Neural cell (in vitro differentiated cells): Measurements from ENCODE around the gene TPGS1. TPM values are rescaled to one million over a fixed set of nuclear protein-coding genes. Genes with fewer than 3 reads are reported as not detected.
"Not testable (repeated sequence)": the region's sequence is repeated elsewhere in the genome, so short reads cannot be mapped to it uniquely, and the experiment has no call there.

Experiments
- H2AFZ ChIP-seq: fragments of 200-600, 300-800 bp; sonication (generic), shearing (Covaris generic); 2 replicates; pipeline ENCODE4 v1.6.0; 2014; ENCODE audit warnings: low read depth, mild to moderate bottlenecking, antibody characterized with exemption, low read length, moderate library complexity
- H3F3A ChIP-seq: fragments of 200-600 bp; shearing (Covaris generic); 2 replicates; pipeline ENCODE4 v1.6.1; 2016; ENCODE audit warnings: mild to moderate bottlenecking, moderate library complexity, mixed read lengths, antibody characterized with exemption, low read length; ENCODE audit not compliant: insufficient read depth, poor library complexity, severe bottlenecking
- H3K27ac ChIP-seq: fragments of 200-600, 300-800 bp; sonication (generic), shearing (Covaris generic); 2 replicates; pipeline ENCODE4 v1.5.1; 2014; ENCODE audit warnings: mild to moderate bottlenecking, low read length, moderate library complexity
- H3K27me3 ChIP-seq: fragments of 300-800, 200-600 bp; sonication (generic), shearing (Covaris generic); 2 replicates; pipeline ENCODE4 v1.6.0; 2014; ENCODE audit warnings: mild to moderate bottlenecking, low read depth, low read length, moderate library complexity; ENCODE audit not compliant: insufficient read depth
- H3K36me3 ChIP-seq: fragments of 300-800, 200-600 bp; sonication (generic), shearing (Covaris generic); 2 replicates; pipeline ENCODE4 v1.5.1; 2014; ENCODE audit warnings: mild to moderate bottlenecking, antibody characterized with exemption, low read length, moderate library complexity; ENCODE audit not compliant: insufficient read depth
- H3K4me2 ChIP-seq: fragments of 300-800, 200-600 bp; sonication (generic), shearing (Covaris generic); 2 replicates; pipeline ENCODE4 v1.6.0; 2014; ENCODE audit warnings: mild to moderate bottlenecking, low read length
- H3K4me3 ChIP-seq: fragments of 300-800, 200-600 bp; sonication (generic), shearing (Covaris generic); 2 replicates; pipeline ENCODE4 v1.5.1; 2014; ENCODE audit warnings: mild to moderate bottlenecking, low read length, moderate library complexity
- H3K79me2 ChIP-seq: fragments of 200-600 bp; shearing (Covaris generic); replicated peaks from 2 replicates; pipeline ENCODE4 v1.6.0; 2014; ENCODE audit warnings: mild to moderate bottlenecking, low read length, moderate library complexity; ENCODE audit not compliant: insufficient read depth
- H3K9ac ChIP-seq: fragments of 300-800, 200-600 bp; sonication (generic), shearing (Covaris generic); 2 replicates; pipeline ENCODE4 v1.6.1; 2016; ENCODE audit warnings: mild to moderate bottlenecking, low read length, mixed read lengths
- H3K9me2 ChIP-seq: fragments of 200-600 bp; shearing (Covaris generic); 2 replicates; pipeline ENCODE4 v1.6.1; 2016; ENCODE audit warnings: mild to moderate bottlenecking, low read length, mixed read lengths; ENCODE audit not compliant: insufficient read depth
- H3K9me3 ChIP-seq: fragments of 200-600, 300-800 bp; sonication (generic), shearing (Covaris generic); 2 replicates; pipeline ENCODE4 v1.6.1; 2016; ENCODE audit warnings: mild to moderate bottlenecking, mixed run types, low read length, moderate library complexity, mixed read lengths
- H4K20me1 ChIP-seq: fragments of 200-600 bp; shearing (Covaris generic); 2 replicates; pipeline ENCODE4 v1.6.1; 2016; ENCODE audit warnings: mild to moderate bottlenecking, mixed run types; ENCODE audit not compliant: insufficient read depth
- CTCF ChIP-seq: fragments of 450-650 bp; IDR thresholded peaks from 2 replicates; pipeline ENCODE4 v1.5.1; 2014; ENCODE audit warnings: antibody characterized with exemption, mild to moderate bottlenecking, moderate library complexity; ENCODE audit not compliant: poor library complexity, severe bottlenecking
- EP300 ChIP-seq: fragments of 450-650 bp; conservative IDR thresholded peaks from 2 replicates; pipeline ENCODE4 v1.6.1; 2014; ENCODE audit warnings: antibody characterized with exemption, mild to moderate bottlenecking, moderate library complexity; ENCODE audit not compliant: poor library complexity, severe bottlenecking
- EZH2 ChIP-seq: fragments of 200-600, 300-800 bp; shearing (Covaris generic), sonication (generic); IDR thresholded peaks from 2 replicates; pipeline ENCODE4 v1.6.1; 2014; ENCODE audit warnings: antibody characterized with exemption, low read length, borderline replicate concordance, mild to moderate bottlenecking; ENCODE audit not compliant: insufficient read depth, poor library complexity, severe bottlenecking
- MXI1 ChIP-seq: fragments of 450-650 bp; conservative IDR thresholded peaks from 2 replicates; pipeline ENCODE4 v1.6.1; 2014; ENCODE audit warnings: antibody characterized with exemption, mild to moderate bottlenecking; ENCODE audit not compliant: poor library complexity, severe bottlenecking
- POLR2AphosphoS5 ChIP-seq: IDR thresholded peaks from 2 replicates; pipeline ENCODE4 v1.6.1; 2012
- RAD21 ChIP-seq: fragments of 450-650 bp; conservative IDR thresholded peaks from 2 replicates; pipeline ENCODE4 v1.6.1; 2014; ENCODE audit warnings: antibody characterized with exemption, mild to moderate bottlenecking, moderate library complexity
- REST ChIP-seq: IDR thresholded peaks from 2 replicates; pipeline ENCODE4 v1.6.1; 2012; ENCODE audit warnings: borderline replicate concordance
- SMC3 ChIP-seq: fragments of 450-650 bp; conservative IDR thresholded peaks from 2 replicates; pipeline ENCODE4 v1.6.1; 2014; ENCODE audit warnings: antibody characterized with exemption, mild to moderate bottlenecking, moderate library complexity; ENCODE audit not compliant: poor library complexity
- TAF1 ChIP-seq: IDR thresholded peaks from 2 replicates; pipeline ENCODE4 v1.6.1; 2012; ENCODE audit warnings: low read depth
- polyA plus RNA-seq: library from polyadenylated mRNA; depleted of rRNA; stranded (reverse); fragments of >200 nt; gene quantifications from 2 replicates; pipeline ENCODE4 v1.2.3, GENCODE V29; 2014

Gene TPGS1
- polyA plus RNA-seq, 1 donor from 2014 or later = 79.6 TPM

- H2AFZ ChIP-seq = no peak overlapping the region
- TF ChIP-seq EP300 (no peak), MXI1 (no peak), CTCF (no peak), POLR2AphosphoS5 (no peak), SMC3 (no peak)
- H3K27me3 ChIP-seq = no peaks in the 10 kb centered on the region
- no peaks in the 10 kb centered on the region for H4K20me1 ChIP-seq
- H3K79me2 ChIP-seq = no peaks in the 10 kb centered on the region
- no peaks in the 10 kb centered on the region for H3F3A ChIP-seq
- H3K4me3 ChIP-seq = no peak overlapping the region
- H3K27ac ChIP-seq = peak overlapping the region; percentile 47
- H3K9me3 ChIP-seq = peaks cover 2% of the 10 kb centered on the region
- H3K4me2 ChIP-seq = no peak overlapping the region
- no peaks in the 10 kb centered on the region for H3K9me2 ChIP-seq
- H3K36me3 ChIP-seq = no peaks in the 10 kb centered on the region
- no peak overlapping the region for H3K9ac ChIP-seq
Observed at GRCh38 chr19:478976-479375, 28.3 kb upstream of the TPGS1 start.

- Histone ChIP-seq H3F3A (no peaks in the 10 kb centered on the region), H3K27me3 (no peaks in the 10 kb centered on the region), H3K9me3 (peaks cover 2% of the 10 kb centered on the region), H3K4me3 (no peak overlapping the region), H2AFZ (no peak overlapping the region), H4K20me1 (no peaks in the 10 kb centered on the region), H3K36me3 (no peaks in the 10 kb centered on the region), H3K4me2 (no peak overlapping the region), H3K9me2 (no peaks in the 10 kb centered on the region), H3K9ac (no peak overlapping the region), H3K79me2 (no peaks in the 10 kb centered on the region), H3K27ac (no peak overlapping the region)
- TF ChIP-seq MXI1 (no peak), EP300 (no peak), RAD21 (no peak), POLR2AphosphoS5 (no peak), EZH2 (no peak), SMC3 (no peak), CTCF (no peak), TAF1 (no peak), REST (no peak)
Observed at GRCh38 chr19:480016-480855, 27.1 kb upstream of the TPGS1 start.

- H2AFZ ChIP-seq, H3F3A ChIP-seq, H3K9ac ChIP-seq, H3K27ac ChIP-seq, H3K79me2 ChIP-seq, H3K4me2 ChIP-seq, H3K9me2 ChIP-seq, H3K9me3 ChIP-seq, H3K36me3 ChIP-seq, H4K20me1 ChIP-seq, H3K27me3 ChIP-seq, H3K4me3 ChIP-seq: not testable (repeated sequence)
Observed at GRCh38 chr19:481100-481499, 26.2 kb upstream of the TPGS1 start.
